ENCODE results near the gene SLAMF7.

The SLAMF7 gene

DNA sequence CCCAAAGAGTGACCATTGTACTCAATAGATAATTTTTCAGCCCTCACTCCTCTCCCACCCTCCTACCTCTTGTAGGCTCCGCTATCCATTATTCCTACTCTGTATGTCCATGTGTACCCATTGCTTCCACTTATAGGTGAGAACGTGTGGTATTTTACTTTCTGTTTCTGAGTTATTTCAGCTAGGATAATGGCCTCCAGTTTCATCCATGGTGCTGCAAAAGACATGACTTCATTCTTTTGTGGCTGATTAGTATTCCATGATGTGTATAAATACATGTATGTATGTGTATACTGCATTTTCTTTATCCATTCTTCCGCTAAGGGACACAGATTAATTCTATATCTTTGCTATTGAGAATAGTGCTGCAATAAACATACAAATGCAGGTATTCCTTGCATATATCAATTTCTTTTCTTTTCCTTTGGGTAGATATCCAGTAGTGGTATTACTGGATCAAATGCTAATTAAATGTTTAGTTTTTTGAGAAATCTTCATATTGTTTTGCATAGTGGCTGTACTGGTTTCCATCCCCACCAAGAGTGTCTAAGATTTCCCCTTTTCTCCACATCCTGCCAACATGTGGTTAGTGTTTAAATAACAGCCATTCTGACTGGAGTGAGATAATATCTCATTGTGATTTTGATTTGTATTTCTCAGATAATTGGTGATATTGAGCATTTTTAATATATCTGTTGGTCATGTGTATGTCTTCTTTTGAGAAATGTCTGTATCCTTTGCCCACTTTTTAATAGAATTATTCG lies 61.8 kb downstream of the SLAMF7 start:
- H3K27ac ChIP-seq (ENCODE audit: low read length) = no peak overlapping the region
- no peaks in the 10 kb centered on the region for H3K27me3 ChIP-seq (ENCODE audit: control insufficient read depth, insufficient read depth, low read length)
- no peaks in the 10 kb centered on the region for H3K9me3 ChIP-seq (ENCODE audit: control insufficient read depth, insufficient read depth, low read length)
- no CpG with 5 or more reads among the region's 4 CpGs for WGBS (ENCODE audit: insufficient coverage, insufficient read length)
- 0 out of 2 replicates have a peak, but pooled peaks cover 2% of the 10 kb centered on the region for H3K36me3 ChIP-seq (ENCODE audit: control insufficient read depth, insufficient read depth, low read length)
- no peaks in the 10 kb centered on the region for H3K4me1 ChIP-seq (ENCODE audit: control insufficient read depth, insufficient read depth, low read length)
- DNase-seq (ENCODE audit: low read depth, low spot score) = no peak
- H3K4me3 ChIP-seq (ENCODE audit: low read length) = no peak overlapping the region

DNA sequence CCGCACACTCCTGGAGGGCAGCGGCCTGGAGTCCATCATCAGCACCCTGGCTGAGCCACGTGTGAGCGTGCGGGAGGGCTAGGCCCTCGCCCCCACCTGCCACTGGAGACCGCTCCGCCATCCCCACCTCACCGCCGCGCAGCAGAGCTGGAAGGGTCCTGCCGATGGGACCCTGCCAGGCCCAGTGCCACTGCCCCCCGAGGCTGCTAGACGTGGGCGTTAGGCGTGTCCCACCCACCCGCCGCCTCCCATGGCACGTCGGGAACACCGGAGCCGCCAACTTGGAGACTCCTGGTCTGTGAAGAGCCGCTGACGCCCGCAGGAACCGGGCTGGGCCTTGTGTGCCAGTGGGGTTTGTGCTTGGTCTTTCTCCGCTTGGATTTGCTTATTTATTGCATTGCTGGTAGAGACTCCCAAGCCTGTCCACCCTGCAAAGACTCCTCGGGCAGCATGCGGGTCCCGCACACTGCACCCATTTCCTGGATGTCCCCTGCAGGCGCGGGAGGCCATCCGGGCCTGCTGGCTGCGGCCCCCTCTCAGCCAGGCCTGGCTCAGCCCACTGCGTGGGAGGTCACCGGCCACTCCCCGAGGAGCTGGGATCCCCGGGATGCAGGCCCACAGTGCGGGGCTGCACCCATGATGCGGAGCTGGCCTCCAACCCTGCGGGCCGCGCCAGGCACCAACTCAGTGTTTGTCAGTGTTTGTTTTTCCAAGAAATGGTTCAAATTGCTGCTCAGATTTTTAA lies 63.0 kb downstream of the SLAMF7 start:
- Histone ChIP-seq H3K4me3 (ENCODE audit: low read length) (no peak overlapping the region), H3K27me3 (ENCODE audit: control insufficient read depth, insufficient read depth, low read length) (no peaks in the 10 kb centered on the region), H3K9me3 (ENCODE audit: control insufficient read depth, insufficient read depth, low read length) (no peaks in the 10 kb centered on the region), H3K27ac (ENCODE audit: low read length) (no peak overlapping the region), H3K4me1 (ENCODE audit: control insufficient read depth, insufficient read depth, low read length) (no peaks in the 10 kb centered on the region), H3K36me3 (ENCODE audit: control insufficient read depth, insufficient read depth, low read length) (0 out of 2 replicates have a peak, but pooled peaks cover 2% of the 10 kb centered on the region)
- no CpG with 5 or more reads among the region's 43 CpGs for WGBS (ENCODE audit: insufficient coverage, insufficient read length)
- no peak for DNase-seq (ENCODE audit: low read depth, low spot score)
